Hematopoietic multipotent progenitor cell treated with erythropoietin and hydrocortisone succinate and interleukin-3 and kit ligand, for 8 days (in vitro differentiated cells): ENCODE measurements around the gene USH2A.
"Not testable (repeated sequence)": the region's sequence is repeated elsewhere in the genome, so short reads cannot be mapped to it uniquely, and the experiment has no call there.

ENCODE experiments used
- DNase-seq: peaks from one replicate; pipeline ENCODE4 v3.0.0-alpha.2; 2015

Gene USH2A

GRCh38 chr1:216390956-216391355 lies 32.3 kb downstream of the USH2A start:
- DNase-seq = no peak

- DNase-seq = no peak
Measured at GRCh38 chr1:216389774-216390173, 33.5 kb downstream of the USH2A start.

- no peak for DNase-seq
Measured at GRCh38 chr1:216388558-216388957, 34.7 kb downstream of the USH2A start.

DNA sequence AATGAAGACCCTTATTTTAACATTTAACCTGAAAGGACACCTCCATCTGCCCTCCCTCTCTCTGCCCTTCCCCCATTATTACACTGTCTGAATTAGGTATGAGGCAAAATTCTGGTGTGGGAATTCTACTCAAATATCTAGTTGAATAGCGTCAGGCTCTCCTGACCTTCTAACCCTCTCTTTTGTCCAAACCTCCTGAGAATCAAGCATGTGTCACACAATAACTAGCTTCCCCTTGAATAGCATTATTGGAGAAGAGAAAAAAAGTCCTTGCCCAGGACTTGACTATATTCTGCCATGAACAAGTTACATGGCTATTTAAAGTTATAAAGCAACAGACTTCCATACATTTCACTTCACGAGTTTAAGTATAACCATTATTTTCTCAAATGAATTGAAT lies 35.5 kb downstream of the USH2A start:
- no peak for DNase-seq

DNA sequence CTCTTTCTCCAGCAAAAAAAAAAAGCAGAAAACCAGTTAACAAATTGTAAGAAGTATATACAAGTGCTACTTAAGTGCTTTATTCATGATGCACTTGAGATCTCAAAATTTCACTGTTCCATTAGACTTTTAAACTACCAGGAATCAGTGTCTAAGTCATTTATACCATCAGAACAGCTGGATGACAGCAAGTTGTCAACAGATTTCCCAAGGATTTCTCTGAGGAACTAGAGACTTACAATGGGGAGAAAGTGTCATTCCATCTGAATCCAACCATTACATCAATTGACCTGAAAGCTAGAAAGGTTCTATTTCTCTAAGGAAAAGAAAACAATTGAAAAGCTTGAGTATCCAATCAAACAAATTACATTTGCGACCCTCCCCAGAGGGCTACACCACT lies 43.8 kb downstream of the USH2A start:
- DNase-seq = no peak

- DNase-seq = no peak
Measured at GRCh38 chr1:216368249-216368648, 55.0 kb downstream of the USH2A start.

GRCh38 chr1:216366979-216367378 lies 56.3 kb downstream of the USH2A start:
- no peak for DNase-seq

- DNase-seq = no peak
Measured at GRCh38 chr1:216356945-216357344, 66.3 kb downstream of the USH2A start.

DNA sequence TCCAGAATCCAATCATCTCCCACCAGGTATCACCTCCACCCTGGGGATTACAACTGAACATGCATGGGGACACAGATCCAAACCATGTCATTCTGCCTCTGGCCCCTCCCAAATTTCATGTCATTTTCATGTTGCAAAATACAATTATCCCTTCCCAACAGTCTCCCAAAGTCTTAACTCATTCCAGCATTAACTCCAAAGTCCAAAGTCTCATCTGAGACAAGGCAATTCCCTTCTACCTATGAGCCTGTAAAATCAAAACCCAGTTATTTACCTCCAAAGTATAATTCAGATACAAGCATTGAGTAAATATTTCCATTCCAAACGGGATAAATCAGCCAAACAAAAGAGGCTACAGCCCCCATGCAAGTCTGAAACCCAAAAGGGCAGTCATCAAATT lies 73.1 kb downstream of the USH2A start:
- DNase-seq = no peak

DNA sequence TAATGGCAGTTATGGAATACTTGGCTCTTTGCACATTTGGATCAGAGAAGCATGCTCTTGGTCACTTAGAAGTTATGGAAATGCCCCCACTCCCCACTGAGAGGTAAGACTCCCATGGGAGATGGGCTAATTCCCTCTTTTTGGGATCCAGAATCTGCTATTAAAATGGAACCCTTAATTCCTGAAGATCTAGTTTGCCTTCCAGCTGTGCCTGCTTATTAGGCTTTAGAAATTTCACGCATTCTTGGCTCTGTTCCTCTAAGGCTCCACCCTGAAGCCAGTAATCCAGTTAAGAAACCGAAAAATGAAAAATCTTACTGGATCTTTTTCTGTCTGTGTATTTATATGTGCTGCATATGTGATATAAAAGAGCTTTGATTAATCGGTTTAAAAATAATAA lies 76.7 kb downstream of the USH2A start:
- DNase-seq = no peak

- not testable (repeated sequence) for DNase-seq
Measured at GRCh38 chr1:216340542-216340941, 82.7 kb downstream of the USH2A start.

DNA sequence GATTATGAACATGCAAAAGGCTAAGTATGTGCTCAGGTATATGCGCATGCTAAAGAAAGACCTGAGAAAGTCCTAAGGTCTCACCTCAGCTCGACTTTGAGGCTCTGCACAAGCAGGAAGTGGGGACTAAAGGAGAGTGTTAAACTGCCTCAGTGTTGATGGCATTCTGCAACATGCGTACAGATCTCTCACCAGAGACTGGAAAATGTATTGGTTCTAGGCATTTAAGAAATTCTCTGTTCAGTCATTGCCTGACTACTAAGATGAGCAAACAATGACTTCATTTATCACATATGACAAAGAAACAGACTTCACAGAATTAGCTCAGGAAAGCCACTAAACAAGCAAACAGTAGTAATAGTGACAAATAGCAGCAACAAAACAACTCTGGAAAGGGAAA lies 90.8 kb downstream of the USH2A start:
- no peak for DNase-seq

DNA sequence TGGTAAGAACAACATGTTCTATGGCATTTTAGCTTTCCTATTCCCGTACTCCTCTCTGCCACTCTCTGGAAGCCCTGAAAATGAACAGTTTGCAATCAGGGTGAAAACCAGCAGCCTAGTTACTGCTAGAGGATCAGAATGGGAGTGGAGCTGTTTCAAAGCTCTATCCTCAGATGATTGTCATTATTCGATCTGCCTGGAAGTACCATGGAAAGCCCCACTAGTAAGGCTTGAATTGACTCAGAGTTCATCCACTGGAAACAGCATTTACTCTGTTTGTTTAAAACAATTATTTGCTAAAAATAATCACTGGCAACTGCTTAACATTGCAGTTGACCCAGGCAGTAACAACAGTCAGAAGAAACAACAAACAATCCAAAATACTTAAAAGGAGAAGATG lies 91.2 kb downstream of the USH2A start:
- no peak for DNase-seq

GRCh38 chr1:216331211-216331610 lies 92.0 kb downstream of the USH2A start:
- DNase-seq = no peak

- no peak for DNase-seq
Measured at GRCh38 chr1:216330262-216330661, 93.0 kb downstream of the USH2A start.

- DNase-seq = no peak
Measured at GRCh38 chr1:216325946-216326345, 97.3 kb downstream of the USH2A start.

GRCh38 chr1:216325336-216325735 lies 97.9 kb downstream of the USH2A start:
- no peak for DNase-seq

- no peak for DNase-seq
Measured at GRCh38 chr1:216323344-216323743, 99.9 kb downstream of the USH2A start.

DNA sequence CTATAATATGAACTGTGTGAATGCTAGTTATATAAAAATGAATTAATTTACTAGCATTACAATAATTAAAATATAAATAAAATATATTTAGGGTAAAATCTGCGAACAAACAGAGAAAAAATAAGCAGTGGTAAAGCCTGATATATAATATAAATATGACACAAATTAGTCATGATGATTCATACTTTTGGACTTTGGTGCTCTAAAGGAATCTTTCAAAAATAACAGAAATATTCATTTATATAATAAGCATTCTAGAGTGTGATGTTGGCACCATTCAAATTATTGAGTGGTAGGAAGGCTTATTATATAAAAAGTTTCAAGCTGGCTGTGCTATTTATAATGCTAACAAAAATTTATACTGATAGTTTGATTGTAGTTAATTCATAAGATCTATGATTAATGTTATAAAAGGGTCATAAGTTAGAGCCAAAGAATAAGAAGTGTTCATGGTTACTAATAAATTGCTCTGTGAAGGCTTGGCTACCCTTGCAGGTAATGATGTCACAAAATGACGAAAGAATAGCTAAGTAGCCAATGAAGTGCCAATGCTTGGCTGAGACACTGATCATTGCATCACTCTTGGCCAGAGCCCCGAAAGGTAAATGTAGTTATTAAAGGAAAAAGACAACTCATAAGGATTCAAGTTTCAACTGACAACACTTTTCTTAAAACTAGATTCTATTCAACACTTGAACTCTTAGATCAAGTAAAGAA lies 108.7 kb downstream of the USH2A start:
- DNase-seq = no peak

DNA sequence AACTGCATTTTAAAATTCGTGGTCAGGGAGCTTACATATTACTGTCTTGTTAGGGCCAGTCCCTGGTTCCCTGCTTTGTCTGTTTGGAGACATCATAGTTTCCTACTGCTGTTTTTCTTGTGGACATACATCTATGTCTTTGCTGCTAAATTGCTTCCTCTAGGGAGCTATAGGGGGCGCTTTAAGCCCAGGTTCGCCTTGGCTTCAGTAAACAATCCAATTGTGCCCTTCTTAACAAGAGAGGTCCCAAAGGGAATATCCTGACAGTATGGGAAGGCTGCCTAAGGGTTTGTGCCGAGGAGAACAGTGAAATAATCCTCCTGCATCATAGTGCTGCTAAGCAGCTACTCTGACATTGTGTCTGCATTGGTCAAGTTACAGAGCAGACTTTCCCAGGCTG lies 112.5 kb downstream of the USH2A start:
- peak; percentile 24 for DNase-seq

DNA sequence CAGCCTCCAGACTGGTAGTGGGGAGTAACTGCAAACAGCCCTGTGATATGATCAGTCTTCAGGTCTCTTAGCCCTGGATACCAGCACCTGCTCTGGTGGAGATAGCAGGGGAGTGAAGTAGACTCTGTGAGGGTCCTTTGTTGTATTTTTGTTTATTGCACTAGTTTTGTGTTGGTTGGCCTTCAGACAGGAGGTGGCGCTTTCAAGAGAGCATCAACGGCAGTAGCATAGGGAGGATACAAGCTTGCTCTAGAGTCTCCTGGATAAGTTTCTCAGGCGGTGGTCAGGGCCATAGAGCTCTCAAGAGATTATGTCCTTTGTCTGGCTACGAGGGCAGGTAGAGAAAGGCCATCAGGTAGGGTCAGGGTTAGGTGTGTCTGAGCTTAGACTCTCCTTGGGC lies 116.4 kb downstream of the USH2A start:
- DNase-seq = no peak

GRCh38 chr1:216303690-216304089 lies 119.6 kb downstream of the USH2A start:
- DNase-seq = no peak

DNA sequence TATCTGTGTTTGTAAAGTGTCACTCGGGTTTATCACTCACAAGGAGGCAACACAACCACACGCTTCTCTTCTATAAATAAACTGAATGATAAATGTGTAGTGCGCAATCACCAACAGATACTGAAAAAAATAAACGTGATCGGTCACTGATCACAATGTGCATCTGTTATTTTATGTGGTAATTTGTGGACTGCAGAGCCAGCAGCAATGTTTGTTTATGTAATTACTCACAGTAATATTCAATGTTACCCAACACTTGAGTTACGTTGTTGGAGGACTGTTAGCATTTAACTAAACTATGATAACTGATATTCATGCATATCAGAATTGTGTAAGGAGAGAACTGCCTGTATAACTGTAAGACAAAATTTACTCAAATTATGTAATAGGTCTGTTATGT lies 129.6 kb downstream of the USH2A start:
- no peak for DNase-seq

- DNase-seq = no peak
Measured at GRCh38 chr1:216290074-216290473, 133.2 kb downstream of the USH2A start.

DNA sequence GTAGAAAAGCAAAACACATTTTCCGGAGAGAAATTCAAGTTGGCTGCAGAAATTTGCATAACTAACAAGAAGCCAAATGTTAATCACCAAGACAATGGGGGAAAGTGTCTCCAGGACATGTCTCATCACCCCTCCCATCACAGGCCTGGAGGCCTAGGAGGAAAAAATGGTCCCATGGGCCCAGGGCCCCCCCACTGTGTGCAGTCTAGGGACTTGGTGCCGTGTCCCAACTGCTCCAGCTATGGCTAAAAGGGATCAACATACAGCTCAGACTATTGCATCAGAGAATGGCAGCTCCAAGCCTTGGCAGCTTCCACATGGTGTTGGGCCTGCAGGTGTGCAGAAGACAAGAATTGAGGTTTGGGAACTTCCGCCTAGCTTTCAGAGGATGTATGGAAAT lies 138.2 kb downstream of the USH2A start:
- DNase-seq = no peak

DNA sequence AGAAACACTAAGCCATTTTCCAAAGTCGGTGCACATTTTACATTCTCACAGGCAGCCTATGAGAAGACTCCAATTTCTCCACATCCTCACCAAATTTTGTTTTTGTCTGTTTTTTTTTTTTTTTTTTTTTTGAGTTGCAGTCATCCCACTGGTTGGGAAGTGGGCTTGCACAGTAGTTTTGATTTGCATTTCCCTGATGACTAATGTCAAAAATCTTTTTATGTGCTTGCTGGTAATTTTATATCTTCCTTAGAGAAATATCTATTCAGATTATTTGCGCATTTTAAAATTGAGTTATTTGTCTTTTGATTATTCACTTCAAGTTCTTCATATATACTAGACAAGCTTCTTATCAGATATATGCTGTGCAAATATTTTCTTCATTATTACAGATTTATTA lies 141.5 kb downstream of the USH2A start:
- no peak for DNase-seq
